ENCODE results near the gene MYOM3. TPM values are rescaled to one million over a fixed set of nuclear protein-coding genes. Genes with fewer than 3 reads are reported as not detected.

MYOM3 gene
- total RNA-seq, 1 donor from 2014 or later: 0.70 TPM

GRCh38 chr1:24084050-24084449 is 27.9 kb downstream of the MYOM3 start:
- H3K4me1 Mint-ChIP-seq (ENCODE audit: low read depth): no peaks in the 10 kb centered on the region

GRCh38 chr1:24082372-24082771 is 29.6 kb downstream of the MYOM3 start:
- H3K9me3 Mint-ChIP-seq (ENCODE audit: low read depth): no peaks in the 10 kb centered on the region
- no peak for DNase-seq (ENCODE audit: low spot score)
- H3K4me3 Mint-ChIP-seq (ENCODE audit: unreplicated experiment): no peak overlapping the region
- no peaks in the 10 kb centered on the region for H3K36me3 Mint-ChIP-seq (ENCODE audit: low read depth)
- no peaks in the 10 kb centered on the region for H3K4me1 Mint-ChIP-seq (ENCODE audit: low read depth)
- H3K27ac Mint-ChIP-seq (ENCODE audit: unreplicated experiment): no peak overlapping the region
- no peaks in the 10 kb centered on the region for H3K27me3 Mint-ChIP-seq (ENCODE audit: low read depth)
- no peak for TF ChIP-seq CTCF (IDR thresholded peaks at IDR 0.05)

More at GRCh38 chr1:24084050-24084449, 27.9 kb downstream of the MYOM3 start:
- Mint-ChIP-seq H3K27me3 (ENCODE audit: low read depth) (peaks cover 2% of the 10 kb centered on the region), H3K9me3 (ENCODE audit: low read depth) (no peaks in the 10 kb centered on the region), H3K27ac (ENCODE audit: unreplicated experiment) (no peak overlapping the region), H3K36me3 (ENCODE audit: low read depth) (no peaks in the 10 kb centered on the region), H3K4me3 (ENCODE audit: unreplicated experiment) (no peak overlapping the region)
- TF ChIP-seq CTCF (IDR thresholded peaks at IDR 0.05): no peak
- DNase-seq (ENCODE audit: low spot score): no peak

- Mint-ChIP-seq H3K4me3 (ENCODE audit: unreplicated experiment) (no peak overlapping the region), H3K9me3 (ENCODE audit: low read depth) (no peaks in the 10 kb centered on the region), H3K27ac (ENCODE audit: unreplicated experiment) (no peak overlapping the region), H3K27me3 (ENCODE audit: low read depth) (no peaks in the 10 kb centered on the region), H3K4me1 (ENCODE audit: low read depth) (no peaks in the 10 kb centered on the region), H3K36me3 (ENCODE audit: low read depth) (no peaks in the 10 kb centered on the region)
- no peak for DNase-seq (ENCODE audit: low spot score)
- TF ChIP-seq CTCF (IDR thresholded peaks at IDR 0.05): no peak
These were observed 30.7 kb downstream of the MYOM3 start for GRCh38 chr1:24081190-24081589.

- TF ChIP-seq CTCF (IDR thresholded peaks at IDR 0.05): no peak
- Mint-ChIP-seq H3K4me1 (ENCODE audit: low read depth) (no peaks in the 10 kb centered on the region), H3K4me3 (ENCODE audit: unreplicated experiment) (no peak overlapping the region), H3K36me3 (ENCODE audit: low read depth) (no peaks in the 10 kb centered on the region), H3K27me3 (ENCODE audit: low read depth) (no peaks in the 10 kb centered on the region), H3K9me3 (ENCODE audit: low read depth) (no peaks in the 10 kb centered on the region), H3K27ac (ENCODE audit: unreplicated experiment) (no peak overlapping the region)
- DNase-seq (ENCODE audit: low spot score): no peak
These were observed 31.8 kb downstream of the MYOM3 start for GRCh38 chr1:24080131-24080530.

- Mint-ChIP-seq H3K4me1 (ENCODE audit: low read depth) (no peaks in the 10 kb centered on the region), H3K36me3 (ENCODE audit: low read depth) (no peaks in the 10 kb centered on the region), H3K27me3 (ENCODE audit: low read depth) (no peaks in the 10 kb centered on the region), H3K9me3 (ENCODE audit: low read depth) (no peaks in the 10 kb centered on the region), H3K4me3 (ENCODE audit: unreplicated experiment) (no peak overlapping the region), H3K27ac (ENCODE audit: unreplicated experiment) (no peak overlapping the region)
- DNase-seq (ENCODE audit: low spot score): no peak
- TF ChIP-seq CTCF (IDR thresholded peaks at IDR 0.05): no peak
These were observed 34.5 kb downstream of the MYOM3 start for GRCh38 chr1:24077278-24077978.
